HepG2 (cell line): ENCODE results near the gene TMEM63B.

Experiments
- CCAR2 ChIP-seq: fragments of 200-400 bp; formaldehyde crosslinking; optimal IDR thresholded peaks from 2 replicates; pipeline ENCODE3; 2018; ENCODE audit warnings: low read depth, mild to moderate bottlenecking, low read length, moderate library complexity
- DNMT1 ChIP-seq: sonication (generic); formaldehyde crosslinking; IDR thresholded peaks from 2 replicates; pipeline ENCODE4 v1.5.1; 2020; ENCODE audit warnings: mild to moderate bottlenecking, missing genetic modification reagents
- EED ChIP-seq: sonication (generic); formaldehyde crosslinking; IDR thresholded peaks from 2 replicates; pipeline ENCODE4 v1.5.0; 2020; ENCODE audit warnings: mild to moderate bottlenecking, missing genetic modification reagents
- PHF5A ChIP-seq: IDR thresholded peaks from one replicate; pipeline ENCODE4 v1.6.1; 2018; ENCODE audit warnings: low read depth, missing genetic modification reagents; ENCODE audit not compliant: unreplicated experiment
- PRDM4 ChIP-seq: sonication (generic); formaldehyde crosslinking; IDR thresholded peaks from 2 replicates; pipeline ENCODE4 v1.9.0; 2021; ENCODE audit warnings: missing genetic modification reagents, borderline replicate concordance
- RFX5 ChIP-seq: IDR thresholded peaks from 2 replicates; pipeline ENCODE4 v1.6.1; 2011; ENCODE audit warnings: low read depth, low read length, improper control_type of control experiment
- SMAD3 ChIP-seq: sonication (generic); formaldehyde crosslinking; IDR thresholded peaks from 2 replicates; pipeline ENCODE4 v1.4.0; 2020; ENCODE audit warnings: missing genetic modification reagents
- THAP7 ChIP-seq: sonication (generic); formaldehyde crosslinking; IDR thresholded peaks from 2 replicates; pipeline ENCODE4 v1.8.1; 2023; ENCODE audit warnings: mild to moderate bottlenecking, missing genetic modification reagents
- ZBTB7A ChIP-seq: sonication (generic); formaldehyde crosslinking; IDR thresholded peaks from 2 replicates; pipeline ENCODE4 v1.8.0; 2022; ENCODE audit warnings: mild to moderate bottlenecking, missing genetic modification reagents
- ZNF235 ChIP-seq: sonication (generic); formaldehyde crosslinking; IDR thresholded peaks from 2 replicates; pipeline ENCODE4 v1.8.1; 2023; ENCODE audit warnings: mild to moderate bottlenecking, missing genetic modification reagents, borderline replicate concordance
- ZNF501 ChIP-seq: sonication (generic); formaldehyde crosslinking; IDR thresholded peaks from 2 replicates; pipeline ENCODE4 v1.5.1; 2020; ENCODE audit warnings: mild to moderate bottlenecking, moderate library complexity, missing genetic modification reagents
- ZNF773 ChIP-seq: sonication (generic); formaldehyde crosslinking; IDR thresholded peaks from 2 replicates; pipeline ENCODE4 v1.4.0; 2020; ENCODE audit warnings: missing genetic modification reagents, borderline replicate concordance
- TF ChIP-seq, protein P1 (sequence below): sonication (generic); formaldehyde crosslinking; IDR thresholded peaks from 2 replicates; pipeline ENCODE4 v1.9.0; 2021; ENCODE audit warnings: missing genetic modification reagents, borderline replicate concordance

- TF ChIP-seq ZBTB7A (CRISPR knock-in tag) (no peak), THAP7 (CRISPR knock-in tag) (no peak), PHF5A (CRISPR knock-in tag) (no peak), RFX5 (no peak), PRDM4 (CRISPR knock-in tag) (no peak), DNMT1 (CRISPR knock-in tag) (no peak), SMAD3 (CRISPR knock-in tag) (no peak), ZNF235 (CRISPR knock-in tag) (no peak), CCAR2 (no peak), EED (CRISPR knock-in tag) (no peak), ZNF501 (no peak), ZNF773 (CRISPR knock-in tag) (no peak)
- TF ChIP-seq, protein P1, sequence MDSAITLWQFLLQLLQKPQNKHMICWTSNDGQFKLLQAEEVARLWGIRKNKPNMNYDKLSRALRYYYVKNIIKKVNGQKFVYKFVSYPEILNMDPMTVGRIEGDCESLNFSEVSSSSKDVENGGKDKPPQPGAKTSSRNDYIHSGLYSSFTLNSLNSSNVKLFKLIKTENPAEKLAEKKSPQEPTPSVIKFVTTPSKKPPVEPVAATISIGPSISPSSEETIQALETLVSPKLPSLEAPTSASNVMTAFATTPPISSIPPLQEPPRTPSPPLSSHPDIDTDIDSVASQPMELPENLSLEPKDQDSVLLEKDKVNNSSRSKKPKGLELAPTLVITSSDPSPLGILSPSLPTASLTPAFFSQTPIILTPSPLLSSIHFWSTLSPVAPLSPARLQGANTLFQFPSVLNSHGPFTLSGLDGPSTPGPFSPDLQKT (CRISPR knock-in tag) = no peak
These were observed 42.7 kb downstream of the TMEM63B start for GRCh38 chr6:44169886-44170570.
